Spinal cord (tissue), 10 donors: ENCODE measurements around the gene MPC2. TPM values are rescaled to one million over a fixed set of nuclear protein-coding genes. Genes with fewer than 3 reads are reported as not detected.
"Not testable (repeated sequence)": the region's sequence is repeated elsewhere in the genome, so short reads cannot be mapped to it uniquely, and the experiment has no call there.

Experiments
- DNase-seq, 6 donors: peaks; one replicate each; pipeline versions ENCODE4 v3.0.0 to v3.0.0-alpha.2; 2013 to 2015; ENCODE audit warnings: low spot score in 6 of 6, low read depth in 4 of 6
- H3K27ac ChIP-seq: one replicate; pipeline ENCODE4 v1.5.1; 2013; ENCODE audit warnings: low read depth, low read length, control low read depth
- H3K27me3 ChIP-seq: one replicate; pipeline ENCODE4 v1.6.1; 2013; ENCODE audit warnings: low read length; ENCODE audit not compliant: control insufficient read depth, insufficient read depth
- H3K36me3 ChIP-seq: one replicate; pipeline ENCODE4 v1.6.1; 2013; ENCODE audit warnings: low read length; ENCODE audit not compliant: control insufficient read depth, insufficient read depth
- H3K4me1 ChIP-seq: one replicate; pipeline ENCODE4 v1.6.1; 2013; ENCODE audit warnings: low read length; ENCODE audit not compliant: control insufficient read depth, insufficient read depth
- H3K4me3 ChIP-seq: one replicate; pipeline ENCODE4 v1.5.1; 2013; ENCODE audit warnings: low read depth, low read length, control low read depth
- H3K9me3 ChIP-seq: one replicate; pipeline ENCODE4 v1.6.1; 2013; ENCODE audit warnings: low read length; ENCODE audit not compliant: control insufficient read depth, insufficient read depth
- WGBS: methylation state at CpG from one replicate; pipeline ENCODE4 v1.1.5; 2013; ENCODE audit warnings: missing lambda C conversion rate; ENCODE audit not compliant: insufficient coverage; 5-methylcytosine and 5-hydroxymethylcytosine counted together
- polyA plus RNA-seq, 2 donors: library from polyadenylated mRNA; unstranded; fragments of 120-200 nt; gene quantifications; one replicate each; pipeline ENCODE4 v1.2.1, GENCODE V29; 2013; ENCODE audit not compliant: insufficient read length in 2 of 2
- total RNA-seq, 2 donors: library from RNA; depleted of rRNA in 1 of 2; stranded (reverse); fragments of 120-200 nt in 1 of 2; fragments of >200 nt in 1 of 2; gene quantifications; one replicate each; pipeline versions ENCODE4 v1.2.3 to v1.2.4, GENCODE V29; 2013 to 2014
- donor health status: healthy.

Gene MPC2
- total and polyA plus RNA-seq, 4 donors: 48.3 to 114 (median 102) TPM

GRCh38 chr1:167871331-167871730, 65.5 kb downstream of the MPC2 start:
- no peak for DNase-seq
- no peak overlapping the region for H3K27ac ChIP-seq
- H3K36me3 ChIP-seq: no peaks in the 10 kb centered on the region
- H3K9me3 ChIP-seq: no peaks in the 10 kb centered on the region
- H3K4me3 ChIP-seq: no peak overlapping the region
- no peaks in the 10 kb centered on the region for H3K4me1 ChIP-seq
- no peaks in the 10 kb centered on the region for H3K27me3 ChIP-seq

DNA sequence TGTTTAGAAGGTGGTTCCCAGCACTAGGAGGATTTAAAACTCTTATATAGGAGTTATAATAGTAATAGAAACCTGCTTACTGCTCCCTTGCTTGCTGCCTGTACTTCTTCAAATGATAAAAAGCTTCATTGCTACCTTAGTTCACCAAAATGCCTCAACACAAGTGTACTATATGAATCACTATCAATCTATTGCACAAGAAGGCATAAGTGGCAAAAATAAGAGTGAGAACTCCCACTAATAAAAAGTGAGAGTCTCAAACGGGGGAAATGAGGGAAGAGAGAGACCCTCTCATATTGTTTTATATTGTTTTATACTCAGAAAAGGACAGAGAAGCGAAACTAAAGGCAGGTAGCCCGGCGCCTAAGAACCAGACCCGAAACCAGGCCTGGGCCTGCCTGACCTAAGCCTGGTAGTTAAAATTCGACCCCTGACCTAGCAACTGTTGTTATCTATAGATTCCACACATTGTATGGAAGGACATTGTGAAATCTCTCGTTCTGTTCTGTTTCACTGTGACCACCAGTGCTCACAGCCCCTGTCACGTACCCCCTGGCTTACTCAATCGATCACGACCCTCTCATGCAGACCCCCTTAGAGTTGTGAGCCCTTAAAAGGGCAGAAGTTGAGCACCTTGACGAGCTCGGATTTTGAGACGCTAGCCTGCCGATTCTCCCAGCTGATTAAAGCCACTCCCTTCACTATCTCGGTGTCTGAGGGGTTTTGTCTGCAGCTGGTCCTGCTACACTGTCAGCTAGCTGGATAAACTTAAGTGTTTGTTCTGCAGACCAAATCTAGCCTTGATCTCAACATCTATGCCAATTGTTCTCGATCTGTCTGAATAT, 67.5 kb downstream of the MPC2 start:
- not testable (repeated sequence) for H3K4me1 ChIP-seq, H3K4me3 ChIP-seq, H3K27me3 ChIP-seq, H3K27ac ChIP-seq, DNase-seq, H3K9me3 ChIP-seq, H3K36me3 ChIP-seq
- WGBS: 65% methylated on average over 6 of the region's 16 CpGs

DNA sequence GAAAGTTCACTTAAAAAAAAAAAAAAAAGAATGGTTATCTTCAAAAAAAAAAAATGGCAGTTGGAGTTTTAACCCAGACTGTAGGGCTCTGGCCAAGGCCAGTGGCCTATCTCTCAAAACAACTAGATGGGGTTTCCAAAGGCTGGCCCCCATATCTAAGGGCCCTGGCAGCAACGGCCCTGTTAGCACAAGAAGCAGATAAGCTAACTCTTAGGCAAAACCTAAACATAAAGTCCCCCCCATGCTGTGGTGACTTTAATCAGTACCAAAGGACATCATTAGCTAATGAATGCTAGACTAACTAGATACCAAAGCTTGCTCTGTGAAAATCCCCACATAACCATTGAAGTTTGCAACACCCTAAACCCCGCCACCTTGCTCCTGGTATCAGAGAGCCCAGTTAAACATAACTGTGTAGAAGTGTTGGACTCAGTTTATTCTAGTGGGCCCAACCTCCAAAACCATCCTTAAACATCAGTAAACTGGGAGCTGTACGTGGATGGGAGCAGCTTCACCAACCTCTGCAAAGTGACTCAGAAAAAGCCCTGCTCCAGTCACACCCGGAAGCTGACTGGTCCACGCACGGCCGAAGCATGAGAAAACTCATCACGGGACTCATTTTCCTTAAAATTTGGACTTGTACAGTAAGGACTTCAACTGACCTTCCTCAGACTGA, 70.0 kb downstream of the MPC2 start:
- not testable (repeated sequence) for H3K4me3 ChIP-seq

More for the DNA sequence above, 70.0 kb downstream of the MPC2 start:
- H3K27ac ChIP-seq, H3K36me3 ChIP-seq, H3K9me3 ChIP-seq, H3K27me3 ChIP-seq, DNase-seq, H3K4me1 ChIP-seq: not testable (repeated sequence)
- 100% methylated on average over 1 of the region's 8 CpGs for WGBS

Other genes with a start within 250 kb of the MPC2 start
- 100 to 1,000 TPM; 173 to 308 TPM for gene MPZL1, start 215.1 kb downstream of the MPC2 start, total RNA-seq
- 100 to 1,000 TPM; 229 to 302 TPM for gene MPZL1, start 215.1 kb downstream of the MPC2 start, polyA plus RNA-seq
- under 1 TPM; 0.33 to 0.79 TPM for gene ADCY10, start 22.9 kb downstream of the MPC2 start, total RNA-seq
- under 1 TPM; 0.32 to 0.77 TPM for gene ADCY10, start 22.9 kb downstream of the MPC2 start, polyA plus RNA-seq
- 10 to 100 TPM; 54.8 to 55.4 TPM for gene DCAF6, start 389 bp downstream of the MPC2 start, total RNA-seq
- gene DCAF6, start 389 bp downstream of the MPC2 start, polyA plus RNA-seq: 10 to 100 TPM; 43.2 to 45.2 TPM
- gene GPR161, start 199.9 kb upstream of the MPC2 start, total RNA-seq: 10 to 100 TPM; 17.3 to 20.6 TPM
- gene GPR161, start 199.9 kb upstream of the MPC2 start, polyA plus RNA-seq: 10 to 100 TPM; 22.0 to 22.7 TPM
- gene TIPRL, start 241.9 kb upstream of the MPC2 start, total RNA-seq: 10 to 100 TPM; 43.1 to 73.2 TPM
- gene TIPRL, start 241.9 kb upstream of the MPC2 start, polyA plus RNA-seq: 10 to 100 TPM; 46.3 to 57.9 TPM